ENCODE results near the gene GDPD2. TPM values are rescaled to one million over a fixed set of nuclear protein-coding genes. Genes with fewer than 3 reads are reported as not detected.
A peak's percentile ranks its signal among the peaks of the same experiment; 100 is the strongest.
"Not testable (repeated sequence)": the region's sequence is repeated elsewhere in the genome, so short reads cannot be mapped to it uniquely, and the experiment has no call there.

GDPD2 gene, protein sequence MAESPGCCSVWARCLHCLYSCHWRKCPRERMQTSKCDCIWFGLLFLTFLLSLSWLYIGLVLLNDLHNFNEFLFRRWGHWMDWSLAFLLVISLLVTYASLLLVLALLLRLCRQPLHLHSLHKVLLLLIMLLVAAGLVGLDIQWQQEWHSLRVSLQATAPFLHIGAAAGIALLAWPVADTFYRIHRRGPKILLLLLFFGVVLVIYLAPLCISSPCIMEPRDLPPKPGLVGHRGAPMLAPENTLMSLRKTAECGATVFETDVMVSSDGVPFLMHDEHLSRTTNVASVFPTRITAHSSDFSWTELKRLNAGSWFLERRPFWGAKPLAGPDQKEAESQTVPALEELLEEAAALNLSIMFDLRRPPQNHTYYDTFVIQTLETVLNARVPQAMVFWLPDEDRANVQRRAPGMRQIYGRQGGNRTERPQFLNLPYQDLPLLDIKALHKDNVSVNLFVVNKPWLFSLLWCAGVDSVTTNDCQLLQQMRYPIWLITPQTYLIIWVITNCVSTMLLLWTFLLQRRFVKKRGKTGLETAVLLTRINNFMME
- total RNA-seq, result 1.5 TPM

DNA sequence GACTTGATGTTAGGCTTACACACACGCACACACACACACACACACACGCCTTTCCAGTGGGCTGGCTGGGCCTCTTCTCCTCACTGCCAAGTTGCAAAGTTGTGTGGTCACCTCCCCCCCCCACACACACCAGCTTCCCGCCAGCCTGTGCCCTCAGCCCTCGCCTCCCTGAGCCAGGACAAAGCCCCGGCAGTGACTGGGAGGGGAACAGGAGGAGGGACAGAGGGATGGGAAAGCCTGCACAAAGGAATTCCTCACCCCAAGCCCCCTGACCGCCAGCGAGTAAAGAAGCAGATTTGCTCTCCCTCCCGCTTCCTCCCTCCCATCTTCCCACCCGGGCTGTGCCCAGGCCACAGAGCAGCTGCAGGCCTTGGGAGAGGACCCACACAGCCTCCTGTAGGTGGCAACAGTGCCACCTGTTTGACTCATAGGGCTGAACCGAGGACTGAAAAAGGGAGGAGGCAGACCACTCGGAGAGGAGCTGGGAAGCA, at the start of gene GDPD2:
Gene GDPD2, plus strand, starts transcription at position 464 of the 491 bp plus-strand sequence. CDS start 1,671 bp downstream, outside the sequence.
- DNase-seq (ENCODE audit: low spot score), result no peak

DNA sequence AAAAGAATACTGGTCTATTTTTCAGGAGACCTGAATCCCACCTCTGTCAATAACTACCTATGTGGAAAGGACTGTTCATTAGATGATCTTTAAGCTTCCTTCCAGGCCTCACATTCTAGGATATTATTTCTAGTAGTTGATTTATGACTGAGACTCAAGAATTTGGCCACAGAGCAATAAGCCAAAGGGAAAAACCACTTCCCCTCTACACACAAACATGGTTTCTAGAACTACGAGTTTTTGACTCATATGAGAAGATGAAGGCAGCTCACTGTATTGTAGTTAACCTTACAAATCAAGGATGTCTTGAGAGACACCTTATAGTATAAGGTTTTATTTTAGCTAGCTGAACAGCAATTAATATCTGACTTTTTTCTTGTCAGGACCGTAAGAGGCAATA, 36.9 kb upstream of the GDPD2 start:
- no peak for DNase-seq (ENCODE audit: low spot score)

- no peak for DNase-seq (ENCODE audit: low spot score)
These were observed 24.2 kb upstream of the GDPD2 start for GRCh38 chrX:70398899-70399298.

GRCh38 chrX:70400181-70400580, 22.9 kb upstream of the GDPD2 start:
- DNase-seq (ENCODE audit: low spot score), result not testable (repeated sequence)

GRCh38 chrX:70402721-70403120, 20.4 kb upstream of the GDPD2 start:
- DNase-seq (ENCODE audit: low spot score), result no peak

DNA sequence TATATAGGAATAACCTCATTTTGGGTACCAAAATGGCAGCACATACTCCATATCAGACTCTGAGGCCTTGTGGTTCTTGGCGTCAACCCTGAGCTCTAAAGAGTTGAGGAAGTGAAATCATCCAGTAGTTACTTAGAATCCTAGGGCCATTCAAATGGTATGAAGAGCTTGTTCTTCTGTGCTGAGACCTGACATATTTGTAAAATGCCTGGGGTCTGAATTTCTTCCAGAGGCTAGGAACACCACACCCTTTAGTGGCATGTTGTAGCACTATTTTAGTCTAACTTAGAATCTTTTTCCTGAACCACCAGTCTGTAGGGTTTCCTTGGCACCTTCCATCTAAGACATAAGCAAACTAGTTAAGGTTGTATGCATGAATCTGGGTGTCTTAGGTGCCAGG, 18.1 kb upstream of the GDPD2 start:
- no peak for DNase-seq (ENCODE audit: low spot score)

GRCh38 chrX:70410921-70411320, 12.2 kb upstream of the GDPD2 start:
- DNase-seq (ENCODE audit: low spot score), result no peak

GRCh38 chrX:70411475-70411874, 11.6 kb upstream of the GDPD2 start:
- no peak for DNase-seq (ENCODE audit: low spot score)

DNA sequence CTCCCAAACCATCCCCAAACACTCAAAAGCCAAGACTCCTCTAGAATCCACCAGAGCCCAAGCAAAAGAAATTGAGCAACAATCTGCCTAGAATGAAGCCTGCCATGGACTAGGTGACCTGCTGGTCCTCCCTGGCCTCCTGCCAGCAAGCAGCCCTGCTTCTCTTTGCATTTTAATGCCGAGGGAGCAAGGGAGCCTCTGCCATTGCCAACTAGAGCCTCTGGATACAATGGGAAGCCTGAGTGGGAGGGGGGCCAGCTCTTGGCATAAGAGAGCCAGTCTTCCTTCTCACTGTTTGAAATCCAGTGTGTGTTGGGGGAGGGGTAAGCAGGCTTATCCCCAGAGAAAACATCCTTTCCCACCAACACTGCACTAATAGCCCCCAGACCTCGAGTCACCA, 1.5 kb upstream of the GDPD2 start:
- no peak for DNase-seq (ENCODE audit: low spot score)

DNA sequence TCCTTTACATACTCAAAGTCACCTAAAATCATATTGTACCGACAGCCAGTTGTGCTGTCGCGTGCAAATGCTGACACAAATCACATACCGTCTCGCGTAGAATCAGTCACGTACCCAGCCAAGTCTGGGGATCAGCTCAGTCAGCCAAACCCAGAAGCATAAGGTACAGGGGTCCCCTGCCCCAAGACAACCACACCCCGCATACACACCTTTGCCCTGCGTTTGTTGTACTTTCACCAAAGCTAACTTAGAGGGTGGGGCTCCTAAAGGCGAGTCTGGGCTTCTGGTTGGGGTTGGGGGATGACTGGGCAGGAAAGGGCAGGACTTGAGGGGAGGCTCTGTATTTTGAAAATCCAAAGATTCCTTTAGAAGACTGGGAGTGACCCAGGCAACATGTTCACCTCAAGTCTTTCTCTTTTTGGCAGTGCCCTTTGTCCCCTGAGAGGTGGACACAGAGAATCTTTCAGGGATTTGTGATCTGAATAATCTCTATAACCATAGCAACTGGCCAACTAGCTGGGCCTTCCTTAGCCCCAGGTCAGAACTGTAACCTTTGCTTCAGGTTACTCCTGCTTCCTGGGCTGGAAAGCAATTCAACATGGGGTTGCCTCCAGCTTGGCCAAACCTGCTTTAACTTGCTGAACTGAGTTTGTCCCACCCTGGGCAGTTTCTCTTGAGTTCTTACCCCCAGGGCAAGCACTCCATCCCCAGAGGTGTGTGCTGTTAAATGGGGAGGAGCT, 992 bp downstream of the GDPD2 start:
- no peak for DNase-seq (ENCODE audit: low spot score)

GRCh38 chrX:70424801-70425200, 1.7 kb downstream of the GDPD2 start:
- no peak for DNase-seq (ENCODE audit: low spot score)

DNA sequence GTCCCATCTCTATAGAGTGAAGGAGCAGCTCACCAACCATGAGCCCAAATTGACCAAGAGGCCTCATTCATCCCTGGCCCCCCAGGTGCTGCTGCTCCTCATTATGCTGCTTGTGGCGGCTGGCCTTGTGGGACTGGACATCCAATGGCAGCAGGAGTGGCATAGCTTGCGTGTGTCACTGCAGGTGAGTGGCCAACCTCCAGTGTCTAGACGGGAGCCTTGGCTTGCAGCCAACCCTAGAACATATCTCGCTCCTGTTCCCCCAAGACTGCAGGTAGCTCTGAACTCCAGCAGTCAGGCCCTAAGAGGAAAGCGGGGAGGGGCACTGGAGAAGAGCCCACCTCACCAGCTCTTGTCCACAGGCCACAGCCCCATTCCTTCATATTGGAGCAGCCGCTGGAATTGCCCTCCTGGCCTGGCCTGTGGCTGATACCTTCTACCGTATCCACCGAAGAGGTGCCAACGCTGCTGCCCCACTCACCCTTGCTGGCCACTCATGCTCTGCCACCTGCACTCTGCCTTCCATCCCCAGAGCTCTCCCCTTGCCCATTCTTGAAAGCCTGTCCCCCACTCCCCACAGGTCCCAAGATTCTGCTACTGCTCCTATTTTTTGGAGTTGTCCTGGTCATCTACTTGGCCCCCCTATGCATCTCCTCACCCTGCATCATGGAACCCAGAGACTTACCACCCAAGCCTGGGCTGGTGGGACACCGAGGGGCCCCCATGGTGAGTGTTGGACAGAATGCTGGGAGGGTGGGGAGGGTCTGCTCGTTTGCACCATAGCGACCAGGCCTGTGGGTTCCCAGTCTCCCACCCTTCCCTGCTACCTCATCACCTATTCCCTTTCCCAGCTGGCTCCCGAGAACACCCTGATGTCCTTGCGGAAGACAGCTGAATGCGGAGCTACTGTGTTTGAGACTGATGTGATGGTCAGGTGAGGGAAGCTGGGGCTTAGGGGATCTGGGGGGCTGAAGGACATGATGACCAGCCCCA, 3.5 kb downstream of the GDPD2 start:
- DNase-seq (ENCODE audit: low spot score), result no peak

- DNase-seq (ENCODE audit: low spot score), result no peak
These were observed 4.3 kb downstream of the GDPD2 start for GRCh38 chrX:70427365-70427764.

GRCh38 chrX:70429759-70430158, 6.6 kb downstream of the GDPD2 start:
- DNase-seq (ENCODE audit: low spot score), result no peak

GRCh38 chrX:70432936-70433847, 10.1 kb downstream of the GDPD2 start:
- no peak for DNase-seq (ENCODE audit: low spot score)

- peak; percentile 73 for DNase-seq (ENCODE audit: low spot score)
These were observed 10.8 kb downstream of the GDPD2 start for GRCh38 chrX:70433848-70434351.

- peak; percentile 90 for DNase-seq (ENCODE audit: low spot score)
These were observed 11.3 kb downstream of the GDPD2 start for GRCh38 chrX:70434352-70434866.

GRCh38 chrX:70434914-70435586, 11.9 kb downstream of the GDPD2 start:
- no peak for DNase-seq (ENCODE audit: low spot score)

DNA sequence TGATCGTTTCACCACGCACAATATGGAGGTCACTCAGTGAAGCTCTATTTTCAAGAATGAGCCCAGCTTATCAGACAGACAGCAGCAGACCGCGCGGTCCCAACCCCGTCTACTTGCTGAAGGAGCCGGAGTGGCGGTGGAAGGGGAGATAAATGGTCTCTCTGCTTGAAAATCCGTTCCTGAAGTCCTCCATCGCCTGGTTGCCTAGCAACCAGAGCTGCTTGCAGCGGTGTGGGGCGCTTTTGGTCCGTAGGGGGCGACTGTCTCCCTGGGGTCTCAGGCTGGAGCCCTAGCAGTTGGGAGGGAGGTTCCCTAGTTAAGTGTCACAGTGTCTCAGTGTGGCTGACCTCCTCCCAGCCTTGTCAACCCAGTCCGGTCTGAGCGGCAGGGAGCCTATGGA, 13.2 kb downstream of the GDPD2 start:
- no peak for DNase-seq (ENCODE audit: low spot score)

Measured in ureter (tissue), 1 donor.